Neural cell (in vitro differentiated cells): ENCODE results near the gene GMCL1. TPM values are rescaled to one million over a fixed set of nuclear protein-coding genes. Genes with fewer than 3 reads are reported as not detected.

Experiments used
- H2AFZ ChIP-seq: fragments of 200-600, 300-800 bp; sonication (generic), shearing (Covaris generic); 2 replicates; pipeline ENCODE4 v1.6.0; 2014; ENCODE audit warnings: low read depth, mild to moderate bottlenecking, antibody characterized with exemption, low read length, moderate library complexity
- H3F3A ChIP-seq: fragments of 200-600 bp; shearing (Covaris generic); 2 replicates; pipeline ENCODE4 v1.6.1; 2016; ENCODE audit warnings: mild to moderate bottlenecking, moderate library complexity, mixed read lengths, antibody characterized with exemption, low read length; ENCODE audit not compliant: insufficient read depth, poor library complexity, severe bottlenecking
- H3K27ac ChIP-seq: fragments of 200-600, 300-800 bp; sonication (generic), shearing (Covaris generic); 2 replicates; pipeline ENCODE4 v1.5.1; 2014; ENCODE audit warnings: mild to moderate bottlenecking, low read length, moderate library complexity
- H3K27me3 ChIP-seq: fragments of 300-800, 200-600 bp; sonication (generic), shearing (Covaris generic); 2 replicates; pipeline ENCODE4 v1.6.0; 2014; ENCODE audit warnings: mild to moderate bottlenecking, low read depth, low read length, moderate library complexity; ENCODE audit not compliant: insufficient read depth
- H3K36me3 ChIP-seq: fragments of 300-800, 200-600 bp; sonication (generic), shearing (Covaris generic); 2 replicates; pipeline ENCODE4 v1.5.1; 2014; ENCODE audit warnings: mild to moderate bottlenecking, antibody characterized with exemption, low read length, moderate library complexity; ENCODE audit not compliant: insufficient read depth
- H3K4me2 ChIP-seq: fragments of 300-800, 200-600 bp; sonication (generic), shearing (Covaris generic); 2 replicates; pipeline ENCODE4 v1.6.0; 2014; ENCODE audit warnings: mild to moderate bottlenecking, low read length
- H3K4me3 ChIP-seq: fragments of 300-800, 200-600 bp; sonication (generic), shearing (Covaris generic); 2 replicates; pipeline ENCODE4 v1.5.1; 2014; ENCODE audit warnings: mild to moderate bottlenecking, low read length, moderate library complexity
- H3K79me2 ChIP-seq: fragments of 200-600 bp; shearing (Covaris generic); replicated peaks from 2 replicates; pipeline ENCODE4 v1.6.0; 2014; ENCODE audit warnings: mild to moderate bottlenecking, low read length, moderate library complexity; ENCODE audit not compliant: insufficient read depth
- H3K9ac ChIP-seq: fragments of 300-800, 200-600 bp; sonication (generic), shearing (Covaris generic); 2 replicates; pipeline ENCODE4 v1.6.1; 2016; ENCODE audit warnings: mild to moderate bottlenecking, low read length, mixed read lengths
- H3K9me2 ChIP-seq: fragments of 200-600 bp; shearing (Covaris generic); 2 replicates; pipeline ENCODE4 v1.6.1; 2016; ENCODE audit warnings: mild to moderate bottlenecking, low read length, mixed read lengths; ENCODE audit not compliant: insufficient read depth
- H3K9me3 ChIP-seq: fragments of 200-600, 300-800 bp; sonication (generic), shearing (Covaris generic); 2 replicates; pipeline ENCODE4 v1.6.1; 2016; ENCODE audit warnings: mild to moderate bottlenecking, mixed run types, low read length, moderate library complexity, mixed read lengths
- H4K20me1 ChIP-seq: fragments of 200-600 bp; shearing (Covaris generic); 2 replicates; pipeline ENCODE4 v1.6.1; 2016; ENCODE audit warnings: mild to moderate bottlenecking, mixed run types; ENCODE audit not compliant: insufficient read depth
- EP300 ChIP-seq: fragments of 450-650 bp; conservative IDR thresholded peaks from 2 replicates; pipeline ENCODE4 v1.6.1; 2014; ENCODE audit warnings: antibody characterized with exemption, mild to moderate bottlenecking, moderate library complexity; ENCODE audit not compliant: poor library complexity, severe bottlenecking
- EZH2 ChIP-seq: fragments of 200-600, 300-800 bp; shearing (Covaris generic), sonication (generic); IDR thresholded peaks from 2 replicates; pipeline ENCODE4 v1.6.1; 2014; ENCODE audit warnings: antibody characterized with exemption, low read length, borderline replicate concordance, mild to moderate bottlenecking; ENCODE audit not compliant: insufficient read depth, poor library complexity, severe bottlenecking
- MXI1 ChIP-seq: fragments of 450-650 bp; conservative IDR thresholded peaks from 2 replicates; pipeline ENCODE4 v1.6.1; 2014; ENCODE audit warnings: antibody characterized with exemption, mild to moderate bottlenecking; ENCODE audit not compliant: poor library complexity, severe bottlenecking
- POLR2AphosphoS5 ChIP-seq: IDR thresholded peaks from 2 replicates; pipeline ENCODE4 v1.6.1; 2012
- RAD21 ChIP-seq: fragments of 450-650 bp; conservative IDR thresholded peaks from 2 replicates; pipeline ENCODE4 v1.6.1; 2014; ENCODE audit warnings: antibody characterized with exemption, mild to moderate bottlenecking, moderate library complexity
- SMC3 ChIP-seq: fragments of 450-650 bp; conservative IDR thresholded peaks from 2 replicates; pipeline ENCODE4 v1.6.1; 2014; ENCODE audit warnings: antibody characterized with exemption, mild to moderate bottlenecking, moderate library complexity; ENCODE audit not compliant: poor library complexity
- TAF1 ChIP-seq: IDR thresholded peaks from 2 replicates; pipeline ENCODE4 v1.6.1; 2012; ENCODE audit warnings: low read depth
- polyA plus RNA-seq: library from polyadenylated mRNA; depleted of rRNA; stranded (reverse); fragments of >200 nt; gene quantifications from 2 replicates; pipeline ENCODE4 v1.2.3, GENCODE V29; 2014
- TF ChIP-seq, protein P1 (sequence below): IDR thresholded peaks from 2 replicates; pipeline ENCODE4 v1.6.1; 2012; ENCODE audit warnings: borderline replicate concordance
- TF ChIP-seq, protein P2 (sequence below): fragments of 450-650 bp; IDR thresholded peaks from 2 replicates; pipeline ENCODE4 v1.5.1; 2014; ENCODE audit warnings: antibody characterized with exemption, mild to moderate bottlenecking, moderate library complexity; ENCODE audit not compliant: poor library complexity, severe bottlenecking

GMCL1 gene
- polyA plus RNA-seq, 1 donor from 2014 or later: 18.8 TPM

DNA sequence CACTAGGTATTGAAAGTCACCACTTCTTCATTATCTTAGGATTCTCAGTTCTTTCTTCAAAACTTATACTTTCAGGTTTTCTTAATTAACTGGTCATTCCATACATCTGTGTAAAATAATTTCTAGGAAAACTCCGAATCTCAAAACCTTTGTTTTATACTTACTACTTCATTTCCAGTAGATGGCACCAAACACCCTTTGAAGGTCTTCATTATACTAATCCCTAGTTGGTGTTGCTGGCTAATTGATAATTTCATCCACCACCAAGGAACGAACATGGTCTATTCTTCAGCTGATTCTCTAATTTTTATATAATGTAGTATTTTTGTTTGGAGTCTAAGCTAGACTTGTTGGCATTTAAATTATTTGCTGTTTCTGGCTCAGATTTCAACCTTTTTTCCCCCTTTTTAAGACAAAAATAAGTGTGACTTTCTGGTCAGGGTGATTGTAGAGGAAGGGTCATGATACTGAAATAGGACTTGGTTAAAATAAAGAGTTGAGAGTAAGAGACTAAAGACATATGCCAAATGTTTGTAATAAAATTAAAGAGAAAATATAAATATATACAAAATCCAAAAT lies 82.6 kb downstream of the GMCL1 start:
- no peak overlapping the region for H3K9ac ChIP-seq
- TF ChIP-seq, protein P1, sequence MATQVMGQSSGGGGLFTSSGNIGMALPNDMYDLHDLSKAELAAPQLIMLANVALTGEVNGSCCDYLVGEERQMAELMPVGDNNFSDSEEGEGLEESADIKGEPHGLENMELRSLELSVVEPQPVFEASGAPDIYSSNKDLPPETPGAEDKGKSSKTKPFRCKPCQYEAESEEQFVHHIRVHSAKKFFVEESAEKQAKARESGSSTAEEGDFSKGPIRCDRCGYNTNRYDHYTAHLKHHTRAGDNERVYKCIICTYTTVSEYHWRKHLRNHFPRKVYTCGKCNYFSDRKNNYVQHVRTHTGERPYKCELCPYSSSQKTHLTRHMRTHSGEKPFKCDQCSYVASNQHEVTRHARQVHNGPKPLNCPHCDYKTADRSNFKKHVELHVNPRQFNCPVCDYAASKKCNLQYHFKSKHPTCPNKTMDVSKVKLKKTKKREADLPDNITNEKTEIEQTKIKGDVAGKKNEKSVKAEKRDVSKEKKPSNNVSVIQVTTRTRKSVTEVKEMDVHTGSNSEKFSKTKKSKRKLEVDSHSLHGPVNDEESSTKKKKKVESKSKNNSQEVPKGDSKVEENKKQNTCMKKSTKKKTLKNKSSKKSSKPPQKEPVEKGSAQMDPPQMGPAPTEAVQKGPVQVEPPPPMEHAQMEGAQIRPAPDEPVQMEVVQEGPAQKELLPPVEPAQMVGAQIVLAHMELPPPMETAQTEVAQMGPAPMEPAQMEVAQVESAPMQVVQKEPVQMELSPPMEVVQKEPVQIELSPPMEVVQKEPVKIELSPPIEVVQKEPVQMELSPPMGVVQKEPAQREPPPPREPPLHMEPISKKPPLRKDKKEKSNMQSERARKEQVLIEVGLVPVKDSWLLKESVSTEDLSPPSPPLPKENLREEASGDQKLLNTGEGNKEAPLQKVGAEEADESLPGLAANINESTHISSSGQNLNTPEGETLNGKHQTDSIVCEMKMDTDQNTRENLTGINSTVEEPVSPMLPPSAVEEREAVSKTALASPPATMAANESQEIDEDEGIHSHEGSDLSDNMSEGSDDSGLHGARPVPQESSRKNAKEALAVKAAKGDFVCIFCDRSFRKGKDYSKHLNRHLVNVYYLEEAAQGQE: no peak
- TF ChIP-seq RAD21 (peak; percentile 77), SMC3 (peak; percentile 64), POLR2AphosphoS5 (no peak), EP300 (no peak), TAF1 (no peak)
- TF ChIP-seq, protein P2, sequence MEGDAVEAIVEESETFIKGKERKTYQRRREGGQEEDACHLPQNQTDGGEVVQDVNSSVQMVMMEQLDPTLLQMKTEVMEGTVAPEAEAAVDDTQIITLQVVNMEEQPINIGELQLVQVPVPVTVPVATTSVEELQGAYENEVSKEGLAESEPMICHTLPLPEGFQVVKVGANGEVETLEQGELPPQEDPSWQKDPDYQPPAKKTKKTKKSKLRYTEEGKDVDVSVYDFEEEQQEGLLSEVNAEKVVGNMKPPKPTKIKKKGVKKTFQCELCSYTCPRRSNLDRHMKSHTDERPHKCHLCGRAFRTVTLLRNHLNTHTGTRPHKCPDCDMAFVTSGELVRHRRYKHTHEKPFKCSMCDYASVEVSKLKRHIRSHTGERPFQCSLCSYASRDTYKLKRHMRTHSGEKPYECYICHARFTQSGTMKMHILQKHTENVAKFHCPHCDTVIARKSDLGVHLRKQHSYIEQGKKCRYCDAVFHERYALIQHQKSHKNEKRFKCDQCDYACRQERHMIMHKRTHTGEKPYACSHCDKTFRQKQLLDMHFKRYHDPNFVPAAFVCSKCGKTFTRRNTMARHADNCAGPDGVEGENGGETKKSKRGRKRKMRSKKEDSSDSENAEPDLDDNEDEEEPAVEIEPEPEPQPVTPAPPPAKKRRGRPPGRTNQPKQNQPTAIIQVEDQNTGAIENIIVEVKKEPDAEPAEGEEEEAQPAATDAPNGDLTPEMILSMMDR: peak; percentile 76

DNA sequence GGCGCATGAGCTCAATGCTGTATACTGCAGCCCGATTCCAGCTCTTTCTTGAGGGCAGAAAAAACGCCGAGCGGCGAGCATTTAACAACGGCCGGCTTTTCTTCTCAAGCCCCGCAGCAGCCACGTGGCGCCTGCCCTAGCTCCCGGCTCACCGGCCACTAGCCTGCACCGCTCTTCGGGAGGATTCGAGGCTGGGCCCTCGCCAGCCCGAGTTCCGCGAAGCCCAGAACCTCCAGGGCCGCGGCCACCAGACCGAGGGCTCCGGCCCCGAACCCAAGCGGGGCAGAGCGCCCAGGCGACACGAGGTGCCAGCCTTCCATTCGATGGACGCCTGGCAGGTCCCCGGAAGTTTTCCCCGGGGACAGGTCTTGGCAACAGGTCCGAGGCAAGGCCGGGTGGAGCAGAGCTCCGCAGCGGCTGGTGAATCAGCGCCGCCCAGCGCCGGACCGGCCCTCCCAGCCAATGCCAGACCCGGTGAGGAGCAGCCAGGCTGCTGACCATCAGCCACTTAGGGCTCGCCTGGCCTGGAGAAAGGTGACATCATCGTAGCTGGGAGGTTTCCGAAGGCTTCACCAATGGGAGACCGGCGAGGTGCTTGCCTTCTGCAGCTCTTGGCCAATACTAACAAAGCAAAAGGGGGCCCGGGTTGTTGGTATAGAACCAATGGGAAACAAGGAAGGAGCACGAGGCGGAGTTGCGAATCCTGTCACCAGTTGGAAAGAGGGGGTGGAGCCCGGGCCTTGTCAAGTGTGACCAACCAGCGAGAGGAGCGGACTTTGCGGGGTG lies 84.9 kb downstream of the GMCL1 start:
- H3K4me3 ChIP-seq: peak overlapping the region; percentile 85
- no peaks in the 10 kb centered on the region for H3F3A ChIP-seq
- no peaks in the 10 kb centered on the region for H4K20me1 ChIP-seq
- H3K36me3 ChIP-seq: no peaks in the 10 kb centered on the region
- H3K9me3 ChIP-seq: no peaks in the 10 kb centered on the region
- TF ChIP-seq, protein P1: peak; percentile 80
- TF ChIP-seq MXI1: peak; percentile 95
- TF ChIP-seq, protein P2: peak; percentile 38
- peak; percentile 90 for TF ChIP-seq POLR2AphosphoS5
- peak; percentile 32 for TF ChIP-seq RAD21
- TF ChIP-seq EZH2: no peak
- TF ChIP-seq EP300: no peak
- TF ChIP-seq SMC3: peak; percentile 45
- H3K79me2 ChIP-seq: peaks cover 25% of the 10 kb centered on the region
- H2AFZ ChIP-seq: peak overlapping the region; percentile 73
- no peaks in the 10 kb centered on the region for H3K9me2 ChIP-seq
- peak overlapping the region; percentile 54 for H3K4me2 ChIP-seq
- H3K27ac ChIP-seq: peak overlapping the region; percentile 88
- peak overlapping the region; percentile 95 for H3K9ac ChIP-seq
- H3K27me3 ChIP-seq: no peaks in the 10 kb centered on the region

More for the DNA sequence above, 82.6 kb downstream of the GMCL1 start:
- no peaks in the 10 kb centered on the region for H4K20me1 ChIP-seq
- H2AFZ ChIP-seq: no peak overlapping the region
- H3K9me3 ChIP-seq: no peaks in the 10 kb centered on the region
- no peaks in the 10 kb centered on the region for H3K36me3 ChIP-seq
- no peak overlapping the region for H3K4me2 ChIP-seq
- no peaks in the 10 kb centered on the region for H3K27me3 ChIP-seq
- no peak overlapping the region for H3K4me3 ChIP-seq
- no peaks in the 10 kb centered on the region for H3F3A ChIP-seq
- H3K27ac ChIP-seq: no peak overlapping the region
- H3K79me2 ChIP-seq: peaks cover 15% of the 10 kb centered on the region
- no peaks in the 10 kb centered on the region for H3K9me2 ChIP-seq
